ENCODE results near the gene AFMID. TPM values are rescaled to one million over a fixed set of nuclear protein-coding genes. Genes with fewer than 3 reads are reported as not detected.

AFMID gene
- total RNA-seq, 4 donors from 2014 or later: 14.9 to 27.4 (median 20.3) TPM

GRCh38 chr17:78235885-78236284 is 48.7 kb downstream of the AFMID start:
- TF ChIP-seq CTCF (IDR thresholded peaks at IDR 0.05; ENCODE audit: low read depth): no peak

- no peak for TF ChIP-seq CTCF (IDR thresholded peaks at IDR 0.05; ENCODE audit: low read depth)
These were observed 49.4 kb downstream of the AFMID start for GRCh38 chr17:78236362-78237127.

GRCh38 chr17:78237401-78238012 is 50.3 kb downstream of the AFMID start:
- no peak for TF ChIP-seq CTCF (IDR thresholded peaks at IDR 0.05; ENCODE audit: low read depth)

GRCh38 chr17:78238823-78239488 is 51.8 kb downstream of the AFMID start:
- no peak for TF ChIP-seq CTCF (IDR thresholded peaks at IDR 0.05; ENCODE audit: low read depth)

- TF ChIP-seq CTCF (IDR thresholded peaks at IDR 0.05; ENCODE audit: low read depth): no peak
These were observed 52.3 kb downstream of the AFMID start for GRCh38 chr17:78239489-78239931.

GRCh38 chr17:78240012-78240655 is 53.0 kb downstream of the AFMID start:
- no peak for TF ChIP-seq CTCF (IDR thresholded peaks at IDR 0.05; ENCODE audit: low read depth)

- no peak for TF ChIP-seq CTCF (IDR thresholded peaks at IDR 0.05; ENCODE audit: low read depth)
These were observed 53.7 kb downstream of the AFMID start for GRCh38 chr17:78240839-78241238.

Measured in subcutaneous adipose tissue (tissue), 4 donors.